ENCODE data around the gene FAIM2.

Gene FAIM2

DNA sequence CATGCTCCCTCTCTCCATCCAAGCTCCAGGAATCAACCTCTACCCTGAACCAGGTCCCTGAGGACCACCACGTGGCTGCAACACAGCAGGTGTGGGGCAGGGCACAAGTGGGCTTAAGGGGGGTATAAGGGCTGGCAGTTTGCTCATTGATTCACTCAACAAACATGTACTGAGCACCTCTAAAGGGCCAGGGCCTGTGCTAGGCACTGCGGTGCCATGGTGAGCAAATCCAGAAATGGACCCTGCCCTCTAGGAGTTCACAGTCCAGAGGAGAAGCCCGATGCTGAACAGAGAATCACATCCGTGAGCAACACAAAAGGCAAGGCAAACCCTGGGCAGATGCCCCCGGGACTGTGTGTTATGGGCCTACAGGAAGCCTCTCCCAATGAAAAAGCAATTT, 40.3 kb upstream of the FAIM2 start:
- ATAC-seq = no peak
- TF ChIP-seq ESRRG (CRISPR knock-in tag; IDR thresholded peaks at IDR 0.05) (no peak), ZNF70 (CRISPR knock-in tag; IDR thresholded peaks at IDR 0.05) (no peak), BACH2 (CRISPR knock-in tag; IDR thresholded peaks at IDR 0.05; ENCODE audit: borderline replicate concordance) (no peak), GLIS3 (CRISPR knock-in tag; IDR thresholded peaks at IDR 0.05) (no peak), SNAI2 (CRISPR knock-in tag; IDR thresholded peaks at IDR 0.05) (no peak)
- TF ChIP-seq, protein P1, sequence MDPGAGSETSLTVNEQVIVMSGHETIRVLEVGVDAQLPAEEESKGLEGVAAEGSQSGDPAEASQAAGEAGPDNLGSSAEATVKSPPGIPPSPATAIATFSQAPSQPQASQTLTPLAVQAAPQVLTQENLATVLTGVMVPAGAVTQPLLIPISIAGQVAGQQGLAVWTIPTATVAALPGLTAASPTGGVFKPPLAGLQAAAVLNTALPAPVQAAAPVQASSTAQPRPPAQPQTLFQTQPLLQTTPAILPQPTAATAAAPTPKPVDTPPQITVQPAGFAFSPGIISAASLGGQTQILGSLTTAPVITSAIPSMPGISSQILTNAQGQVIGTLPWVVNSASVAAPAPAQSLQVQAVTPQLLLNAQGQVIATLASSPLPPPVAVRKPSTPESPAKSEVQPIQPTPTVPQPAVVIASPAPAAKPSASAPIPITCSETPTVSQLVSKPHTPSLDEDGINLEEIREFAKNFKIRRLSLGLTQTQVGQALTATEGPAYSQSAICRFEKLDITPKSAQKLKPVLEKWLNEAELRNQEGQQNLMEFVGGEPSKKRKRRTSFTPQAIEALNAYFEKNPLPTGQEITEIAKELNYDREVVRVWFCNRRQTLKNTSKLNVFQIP (CRISPR knock-in tag; IDR thresholded peaks at IDR 0.05; ENCODE audit: borderline replicate concordance, low read depth) = no peak

DNA sequence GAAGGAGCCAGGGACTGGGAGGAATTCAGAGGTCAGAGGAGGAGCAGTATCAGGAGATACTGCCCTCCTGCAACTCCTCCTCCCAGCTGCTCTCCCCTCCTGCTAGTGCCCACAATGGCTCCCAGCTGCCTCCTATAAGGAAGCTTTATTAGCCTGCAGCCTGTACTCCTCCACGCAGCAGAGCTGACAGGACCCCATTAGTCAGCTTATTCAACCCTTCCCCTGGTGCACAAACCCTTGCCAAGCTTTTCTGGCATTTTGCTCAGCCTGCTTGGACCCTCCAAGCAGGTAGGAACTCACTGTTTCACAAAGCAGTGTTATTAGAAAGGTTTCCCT, 39.9 kb upstream of the FAIM2 start:
- no peak for TF ChIP-seq RARB (CRISPR knock-in tag; IDR thresholded peaks at IDR 0.05)
- TF ChIP-seq, protein P2, sequence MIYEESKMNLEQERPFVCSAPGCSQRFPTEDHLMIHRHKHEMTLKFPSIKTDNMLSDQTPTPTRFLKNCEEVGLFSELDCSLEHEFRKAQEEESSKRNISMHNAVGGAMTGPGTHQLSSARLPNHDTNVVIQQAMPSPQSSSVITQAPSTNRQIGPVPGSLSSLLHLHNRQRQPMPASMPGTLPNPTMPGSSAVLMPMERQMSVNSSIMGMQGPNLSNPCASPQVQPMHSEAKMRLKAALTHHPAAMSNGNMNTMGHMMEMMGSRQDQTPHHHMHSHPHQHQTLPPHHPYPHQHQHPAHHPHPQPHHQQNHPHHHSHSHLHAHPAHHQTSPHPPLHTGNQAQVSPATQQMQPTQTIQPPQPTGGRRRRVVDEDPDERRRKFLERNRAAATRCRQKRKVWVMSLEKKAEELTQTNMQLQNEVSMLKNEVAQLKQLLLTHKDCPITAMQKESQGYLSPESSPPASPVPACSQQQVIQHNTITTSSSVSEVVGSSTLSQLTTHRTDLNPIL (CRISPR knock-in tag; IDR thresholded peaks at IDR 0.05; ENCODE audit: low read depth) = no peak
- no peak for TF ChIP-seq BACH2 (CRISPR knock-in tag; IDR thresholded peaks at IDR 0.05; ENCODE audit: borderline replicate concordance)
- TF ChIP-seq, protein P3, sequence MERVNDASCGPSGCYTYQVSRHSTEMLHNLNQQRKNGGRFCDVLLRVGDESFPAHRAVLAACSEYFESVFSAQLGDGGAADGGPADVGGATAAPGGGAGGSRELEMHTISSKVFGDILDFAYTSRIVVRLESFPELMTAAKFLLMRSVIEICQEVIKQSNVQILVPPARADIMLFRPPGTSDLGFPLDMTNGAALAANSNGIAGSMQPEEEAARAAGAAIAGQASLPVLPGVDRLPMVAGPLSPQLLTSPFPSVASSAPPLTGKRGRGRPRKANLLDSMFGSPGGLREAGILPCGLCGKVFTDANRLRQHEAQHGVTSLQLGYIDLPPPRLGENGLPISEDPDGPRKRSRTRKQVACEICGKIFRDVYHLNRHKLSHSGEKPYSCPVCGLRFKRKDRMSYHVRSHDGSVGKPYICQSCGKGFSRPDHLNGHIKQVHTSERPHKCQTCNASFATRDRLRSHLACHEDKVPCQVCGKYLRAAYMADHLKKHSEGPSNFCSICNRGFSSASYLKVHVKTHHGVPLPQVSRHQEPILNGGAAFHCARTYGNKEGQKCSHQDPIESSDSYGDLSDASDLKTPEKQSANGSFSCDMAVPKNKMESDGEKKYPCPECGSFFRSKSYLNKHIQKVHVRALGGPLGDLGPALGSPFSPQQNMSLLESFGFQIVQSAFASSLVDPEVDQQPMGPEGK (CRISPR knock-in tag; IDR thresholded peaks at IDR 0.05; ENCODE audit: borderline replicate concordance) = no peak
- no peak for TF ChIP-seq ARNTL (CRISPR knock-in tag; IDR thresholded peaks at IDR 0.05; ENCODE audit: borderline replicate concordance, low read depth)
- no peak for TF ChIP-seq CSDC2 (CRISPR knock-in tag; IDR thresholded peaks at IDR 0.05)
- no peak for TF ChIP-seq ZFP30 (CRISPR knock-in tag; IDR thresholded peaks at IDR 0.05)
- no peak for TF ChIP-seq ZNF70 (CRISPR knock-in tag; IDR thresholded peaks at IDR 0.05)
- TF ChIP-seq ZNF565 (CRISPR knock-in tag; conservative IDR thresholded peaks at IDR 0.05; ENCODE audit: low read depth) = no peak
- no peak for TF ChIP-seq GLIS3 (CRISPR knock-in tag; IDR thresholded peaks at IDR 0.05)
- TF ChIP-seq ESRRG (CRISPR knock-in tag; IDR thresholded peaks at IDR 0.05) = no peak
- no peak for TF ChIP-seq ZFP3 (CRISPR knock-in tag; IDR thresholded peaks at IDR 0.05)
- no peak for TF ChIP-seq ZNF8 (CRISPR knock-in tag; IDR thresholded peaks at IDR 0.05)
- no peak for TF ChIP-seq TCF4 (CRISPR knock-in tag; IDR thresholded peaks at IDR 0.05; ENCODE audit: borderline replicate concordance)
- no peak for TF ChIP-seq PPARA (CRISPR knock-in tag; IDR thresholded peaks at IDR 0.05; ENCODE audit: borderline replicate concordance)
- TF ChIP-seq ZC3H10 (CRISPR knock-in tag; IDR thresholded peaks at IDR 0.05) = no peak
- no peak for TF ChIP-seq ISL1 (CRISPR knock-in tag; IDR thresholded peaks at IDR 0.05)
- TF ChIP-seq, protein P1 (CRISPR knock-in tag; IDR thresholded peaks at IDR 0.05; ENCODE audit: borderline replicate concordance, low read depth) = no peak
- no peak for TF ChIP-seq SNAI2 (CRISPR knock-in tag; IDR thresholded peaks at IDR 0.05)
- ATAC-seq = no peak

DNA sequence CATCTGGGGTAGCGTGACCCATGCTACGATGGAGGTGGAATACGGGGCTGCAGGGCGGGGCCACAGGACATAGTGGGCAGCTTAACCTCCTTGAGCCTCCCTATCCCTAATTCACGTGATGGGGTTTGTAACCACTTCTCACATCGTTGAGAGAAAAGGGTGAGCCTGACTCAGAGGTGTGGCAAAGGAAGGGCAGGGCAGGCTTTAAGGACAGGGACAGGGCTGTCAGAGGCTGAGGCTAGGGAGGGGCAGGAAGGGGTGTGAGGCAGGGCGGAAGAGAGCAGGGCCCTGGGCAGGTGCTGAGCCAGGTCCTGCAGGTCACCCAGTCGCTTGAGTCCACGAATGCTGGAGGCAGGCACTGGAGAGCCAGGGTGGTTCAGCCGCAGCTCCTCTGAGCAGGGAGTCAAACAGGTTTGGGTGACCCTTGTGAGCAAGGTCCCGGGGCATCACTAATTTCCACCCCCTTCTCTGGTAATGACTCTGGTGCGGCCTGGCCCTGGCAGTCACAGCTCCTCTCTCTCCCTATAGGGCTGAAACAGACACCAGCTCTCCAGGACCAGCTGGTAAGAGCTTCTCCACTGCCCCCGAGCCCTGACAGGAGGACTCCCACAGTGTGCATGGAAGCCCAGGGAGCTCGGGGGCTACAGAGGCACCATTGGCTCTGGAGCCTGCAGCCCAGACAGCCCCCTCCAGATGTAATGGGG, 39.4 kb upstream of the FAIM2 start:
- no peak for ATAC-seq
- no peak for TF ChIP-seq GLIS3 (CRISPR knock-in tag; IDR thresholded peaks at IDR 0.05)
- no peak for TF ChIP-seq ARNTL (CRISPR knock-in tag; IDR thresholded peaks at IDR 0.05; ENCODE audit: borderline replicate concordance, low read depth)
- TF ChIP-seq TOX (CRISPR knock-in tag; IDR thresholded peaks at IDR 0.05; ENCODE audit: borderline replicate concordance) = no peak
- no peak for TF ChIP-seq SNAI2 (CRISPR knock-in tag; IDR thresholded peaks at IDR 0.05)
- TF ChIP-seq, protein P1 (CRISPR knock-in tag; IDR thresholded peaks at IDR 0.05; ENCODE audit: borderline replicate concordance, low read depth) = no peak
- TF ChIP-seq ISL1 (CRISPR knock-in tag; IDR thresholded peaks at IDR 0.05) = no peak
- no peak for TF ChIP-seq ZNF8 (CRISPR knock-in tag; IDR thresholded peaks at IDR 0.05)
- TF ChIP-seq ZFP30 (CRISPR knock-in tag; IDR thresholded peaks at IDR 0.05) = no peak
- TF ChIP-seq, protein P3 (CRISPR knock-in tag; IDR thresholded peaks at IDR 0.05; ENCODE audit: borderline replicate concordance) = no peak
- TF ChIP-seq, protein P4, sequence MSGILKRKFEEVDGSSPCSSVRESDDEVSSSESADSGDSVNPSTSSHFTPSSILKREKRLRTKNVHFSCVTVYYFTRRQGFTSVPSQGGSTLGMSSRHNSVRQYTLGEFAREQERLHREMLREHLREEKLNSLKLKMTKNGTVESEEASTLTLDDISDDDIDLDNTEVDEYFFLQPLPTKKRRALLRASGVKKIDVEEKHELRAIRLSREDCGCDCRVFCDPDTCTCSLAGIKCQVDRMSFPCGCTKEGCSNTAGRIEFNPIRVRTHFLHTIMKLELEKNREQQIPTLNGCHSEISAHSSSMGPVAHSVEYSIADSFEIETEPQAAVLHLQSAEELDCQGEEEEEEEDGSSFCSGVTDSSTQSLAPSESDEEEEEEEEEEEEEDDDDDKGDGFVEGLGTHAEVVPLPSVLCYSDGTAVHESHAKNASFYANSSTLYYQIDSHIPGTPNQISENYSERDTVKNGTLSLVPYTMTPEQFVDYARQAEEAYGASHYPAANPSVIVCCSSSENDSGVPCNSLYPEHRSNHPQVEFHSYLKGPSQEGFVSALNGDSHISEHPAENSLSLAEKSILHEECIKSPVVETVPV (CRISPR knock-in tag; IDR thresholded peaks at IDR 0.05) = no peak
- no peak for TF ChIP-seq ESRRG (CRISPR knock-in tag; IDR thresholded peaks at IDR 0.05)
- TF ChIP-seq ZC3H10 (CRISPR knock-in tag; IDR thresholded peaks at IDR 0.05) = no peak
- no peak for TF ChIP-seq TCF4 (CRISPR knock-in tag; IDR thresholded peaks at IDR 0.05; ENCODE audit: borderline replicate concordance)
- TF ChIP-seq ZFP3 (CRISPR knock-in tag; IDR thresholded peaks at IDR 0.05) = no peak
- no peak for TF ChIP-seq ZNF70 (CRISPR knock-in tag; IDR thresholded peaks at IDR 0.05)
- no peak for TF ChIP-seq BACH2 (CRISPR knock-in tag; IDR thresholded peaks at IDR 0.05; ENCODE audit: borderline replicate concordance)
- TF ChIP-seq RARB (CRISPR knock-in tag; IDR thresholded peaks at IDR 0.05) = no peak
